HG03139 (cell line): ENCODE results near the gene B4GALNT2.
"Not testable (repeated sequence)": the region's sequence is repeated elsewhere in the genome, so short reads cannot be mapped to it uniquely, and the experiment has no call there.

ENCODE experiments used
- ATAC-seq: cut with Tn5 transposase; IDR thresholded peaks from one replicate; pipeline ENCODE4 v1.9.1; 2021; ENCODE audit not compliant: unreplicated experiment

The B4GALNT2 gene

DNA sequence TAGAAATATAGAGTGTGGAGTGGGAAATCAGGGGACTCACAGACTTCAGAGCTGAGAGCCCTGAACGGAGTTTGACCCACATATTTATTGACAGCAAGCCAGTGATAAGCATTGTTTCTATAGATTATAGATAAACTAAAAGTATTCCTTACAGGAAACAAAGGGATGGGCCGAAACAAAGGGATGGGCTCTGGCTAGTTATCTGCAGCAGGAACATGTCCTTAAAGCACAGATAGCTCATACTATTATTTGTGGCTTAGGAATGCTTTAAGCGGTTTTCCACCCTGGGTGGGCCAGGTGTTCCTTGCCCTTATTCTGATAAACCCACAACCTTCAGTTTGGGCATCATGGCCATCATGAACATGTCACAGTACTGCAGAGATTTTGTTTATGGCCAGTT, 38.1 kb downstream of the B4GALNT2 start:
- not testable (repeated sequence) for ATAC-seq

DNA sequence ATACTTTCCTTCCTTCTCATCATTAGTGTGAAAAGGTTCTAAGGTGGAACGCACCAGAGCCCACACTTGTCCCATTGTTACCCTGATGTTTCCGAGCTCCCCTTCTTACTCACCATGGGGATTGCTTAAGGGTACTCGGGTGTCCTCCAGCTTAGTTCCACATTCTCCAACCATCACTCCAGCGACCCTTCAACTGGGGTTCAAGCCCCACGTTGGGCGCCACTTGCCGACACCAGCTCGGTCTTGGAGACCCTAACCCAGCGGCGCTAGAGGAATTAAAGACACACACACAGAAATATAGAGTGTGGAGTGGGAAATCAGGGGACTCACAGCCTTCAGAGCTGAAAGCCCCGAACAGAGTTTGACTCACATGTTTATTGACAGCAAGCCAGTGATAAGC, 43.4 kb downstream of the B4GALNT2 start:
- ATAC-seq: not testable (repeated sequence)

DNA sequence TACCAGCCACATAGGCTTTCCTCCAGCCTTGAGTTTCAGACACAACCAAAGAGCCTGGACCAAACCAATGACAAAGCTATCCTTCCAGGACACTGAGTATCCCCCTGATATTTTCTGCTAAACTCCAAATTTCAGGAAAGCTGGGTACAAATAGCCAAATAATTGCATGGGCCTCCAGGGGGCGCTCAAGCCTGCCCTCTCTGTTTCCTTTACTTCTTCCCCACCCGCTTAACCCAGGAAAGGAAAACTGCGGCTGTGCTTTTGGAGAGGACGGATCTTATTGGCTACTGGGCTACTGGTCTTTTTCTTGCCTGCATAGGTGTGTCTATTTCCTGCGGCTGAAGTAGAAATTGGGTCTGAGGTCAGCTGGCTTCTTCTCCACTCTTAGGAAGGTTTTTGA, 47.7 kb downstream of the B4GALNT2 start:
- ATAC-seq: no peak

GRCh38 chr17:49180998-49181635, 48.5 kb downstream of the B4GALNT2 start:
- ATAC-seq: no peak

- ATAC-seq: no peak
These were observed 50.8 kb downstream of the B4GALNT2 start for GRCh38 chr17:49183341-49183740.

GRCh38 chr17:49183801-49184200, 51.2 kb downstream of the B4GALNT2 start:
- ATAC-seq: no peak

GRCh38 chr17:49184522-49184921, 52.0 kb downstream of the B4GALNT2 start:
- not testable (repeated sequence) for ATAC-seq

GRCh38 chr17:49185381-49185780, 52.8 kb downstream of the B4GALNT2 start:
- ATAC-seq: not testable (repeated sequence)

DNA sequence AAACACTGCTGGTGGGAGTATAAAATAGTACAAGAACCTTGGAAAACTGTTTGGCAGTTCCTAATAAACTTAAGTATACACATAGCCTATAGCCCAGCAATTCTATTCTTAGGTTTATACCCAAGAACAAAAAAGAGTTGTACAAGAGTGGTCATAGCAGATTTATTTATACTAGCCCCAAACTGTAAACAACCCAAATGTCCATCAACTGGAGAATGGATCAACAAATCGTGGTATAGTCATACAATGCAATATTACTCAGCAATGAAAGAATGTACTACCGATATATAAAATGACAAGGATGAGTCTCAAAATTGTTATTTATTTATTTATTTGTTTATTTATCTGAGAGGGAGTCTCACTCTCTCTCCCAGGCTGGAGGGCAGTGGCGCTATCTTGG, 54.7 kb downstream of the B4GALNT2 start:
- ATAC-seq: no peak

- ATAC-seq: no peak
These were observed 58.4 kb downstream of the B4GALNT2 start for GRCh38 chr17:49190932-49191331.

DNA sequence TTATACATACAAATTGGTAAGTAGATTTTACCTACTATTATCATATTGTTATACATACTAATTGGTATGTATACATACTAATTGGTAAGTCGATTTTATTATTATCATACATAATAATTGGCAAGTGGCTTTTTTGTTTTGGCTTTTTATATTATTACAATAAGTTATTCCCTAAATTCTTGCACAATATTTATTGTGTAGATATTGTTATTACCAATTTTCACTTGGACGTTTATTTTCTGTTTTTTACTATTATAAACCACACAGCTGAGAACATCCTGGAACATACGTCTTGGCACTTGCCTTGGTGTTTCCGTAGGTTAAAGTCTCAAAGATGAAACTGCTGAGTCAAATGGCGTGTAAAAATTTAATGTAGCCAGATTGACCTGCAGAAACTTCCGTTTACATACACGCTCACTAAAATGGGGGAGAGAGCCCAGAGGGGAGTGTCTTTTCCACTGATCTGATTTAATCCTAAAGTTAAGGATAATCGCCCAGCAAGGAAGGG, 58.9 kb downstream of the B4GALNT2 start:
- peak; percentile 7 for ATAC-seq

DNA sequence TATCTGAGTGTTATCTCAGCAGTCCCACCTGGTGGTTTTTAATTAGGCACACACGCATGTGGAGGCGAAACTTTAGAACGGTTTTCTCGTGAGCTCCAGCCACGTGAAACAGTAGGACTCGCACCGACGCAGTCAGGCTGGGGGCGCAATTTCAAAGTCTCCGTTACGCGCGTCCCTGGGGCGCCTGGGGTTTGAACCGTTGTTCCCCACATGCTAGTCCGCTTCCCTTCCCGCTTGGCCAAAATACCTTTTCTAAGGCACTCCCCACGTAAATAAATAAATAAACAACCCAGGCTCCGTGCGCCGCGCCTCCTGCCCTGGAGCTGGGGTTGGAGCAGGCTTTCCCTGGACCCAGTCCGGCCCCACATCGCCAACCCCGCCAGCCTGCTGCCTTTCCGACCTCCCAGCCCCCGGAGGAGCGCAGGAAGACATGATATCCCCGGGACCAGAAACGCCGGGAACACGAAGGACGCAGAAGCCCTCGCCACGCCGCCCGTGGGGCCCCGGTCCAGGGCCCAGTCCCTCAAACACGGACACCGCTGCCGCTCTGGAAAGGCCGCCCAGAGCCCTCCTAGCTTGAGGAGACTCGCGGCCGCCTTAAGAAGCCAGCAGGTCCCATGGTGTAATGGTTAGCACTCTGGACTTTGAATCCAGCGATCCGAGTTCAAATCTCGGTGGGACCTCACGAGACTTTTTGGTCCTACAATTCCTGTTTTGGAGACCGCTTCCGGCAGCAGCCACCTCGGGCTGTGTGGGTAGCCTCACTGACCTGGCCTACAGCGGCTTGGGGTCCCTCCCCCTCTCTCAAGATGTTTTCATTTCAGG, 59.6 kb downstream of the B4GALNT2 start:
- ATAC-seq: peak; percentile 43

DNA sequence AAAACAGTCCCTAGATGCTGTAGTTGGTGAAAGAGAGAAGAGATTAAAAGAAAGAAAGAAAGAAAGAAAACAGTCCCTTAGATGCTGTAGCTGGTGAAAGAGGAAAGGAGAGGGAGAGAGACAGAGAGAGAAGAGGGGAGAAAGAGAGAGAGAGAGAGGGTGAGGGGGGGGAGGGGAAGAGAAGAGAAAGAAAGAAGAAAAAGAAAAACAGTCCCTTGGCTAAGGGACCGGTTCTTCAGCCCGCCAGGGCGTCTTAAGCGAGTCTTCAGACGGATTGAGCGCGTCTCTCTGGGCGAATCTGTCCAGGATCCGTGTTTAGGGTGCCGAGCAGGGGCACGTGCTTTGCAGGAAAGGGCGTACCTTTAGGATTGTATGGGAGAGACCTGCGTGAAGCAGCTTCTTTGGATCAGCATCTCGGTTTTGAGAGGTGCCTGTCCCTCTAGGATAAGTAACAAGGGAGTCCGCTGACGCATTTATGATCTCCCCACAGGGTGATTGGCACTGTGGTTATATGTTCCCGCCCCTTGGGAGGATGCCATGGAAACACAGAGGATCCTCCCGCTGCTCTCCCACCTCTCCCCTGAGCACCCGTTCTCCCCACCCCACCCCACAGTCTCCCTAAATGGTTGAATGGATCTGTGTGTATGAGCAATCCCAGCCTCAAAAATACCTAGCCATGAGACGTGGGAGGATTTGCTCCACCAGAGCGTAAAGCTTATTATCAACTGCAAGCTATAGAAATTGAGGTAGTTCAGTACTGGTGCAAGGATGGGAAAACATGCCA, 61.1 kb downstream of the B4GALNT2 start:
- no peak for ATAC-seq

- ATAC-seq: no peak
These were observed 61.7 kb downstream of the B4GALNT2 start for GRCh38 chr17:49194297-49194607.

GRCh38 chr17:49195751-49196150, 63.2 kb downstream of the B4GALNT2 start:
- ATAC-seq: no peak

DNA sequence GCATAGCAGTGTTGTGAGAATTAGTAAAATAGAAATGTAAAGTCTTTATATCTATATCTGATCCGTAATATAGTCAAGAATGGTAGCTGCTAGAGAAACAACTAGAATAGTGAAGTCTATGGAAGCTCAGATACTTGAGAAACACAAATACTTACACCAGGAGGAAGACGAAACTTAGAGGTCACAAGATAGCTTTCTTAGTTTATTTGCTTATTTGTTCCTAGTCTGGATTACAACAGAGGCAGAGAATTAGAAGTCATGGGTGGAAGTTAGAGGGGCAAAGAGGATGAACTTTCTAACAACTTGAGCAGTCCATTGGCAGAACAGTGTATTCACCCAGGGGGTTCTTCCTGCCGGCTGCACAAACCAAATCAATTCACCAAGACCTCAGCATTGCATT, 64.0 kb downstream of the B4GALNT2 start:
- no peak for ATAC-seq

- no peak for ATAC-seq
These were observed 64.9 kb downstream of the B4GALNT2 start for GRCh38 chr17:49197346-49197998.

DNA sequence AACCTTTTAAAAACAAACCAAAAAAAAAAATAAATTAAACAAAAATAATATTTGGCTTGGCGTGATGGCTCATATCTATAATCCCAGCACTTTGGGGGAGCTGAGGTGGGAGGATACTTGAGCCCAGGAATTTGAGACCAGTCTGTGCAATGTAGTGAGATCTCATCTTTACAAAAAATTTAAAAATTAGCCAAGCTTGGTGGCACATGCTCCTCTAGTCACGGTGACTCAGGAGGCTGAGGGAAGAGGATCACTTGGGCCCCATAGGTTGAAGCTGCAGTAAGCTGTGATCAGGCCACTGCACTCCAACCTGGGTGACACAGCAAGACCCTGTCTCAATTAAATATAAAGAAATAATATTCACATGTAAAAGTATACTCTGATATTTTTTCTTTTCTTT, 65.6 kb downstream of the B4GALNT2 start:
- no peak for ATAC-seq

- ATAC-seq: no peak
These were observed 68.0 kb downstream of the B4GALNT2 start for GRCh38 chr17:49200423-49201083.

- no peak for ATAC-seq
These were observed 68.9 kb downstream of the B4GALNT2 start for GRCh38 chr17:49201481-49201927.

GRCh38 chr17:49203796-49204195, 71.2 kb downstream of the B4GALNT2 start:
- no peak for ATAC-seq
